ENCODE measurements around the gene URB1.

Gene URB1

GRCh38 chr21:32393677-32394001, 827 bp upstream of the URB1 start (continued):
- TF ChIP-seq ZNF473 (tag by site-specific recombination; IDR thresholded peaks at IDR 0.05) (no peak), ZNF423 (tag by site-specific recombination; IDR thresholded peaks at IDR 0.05) (no peak), ZNF707 (tag by site-specific recombination; IDR thresholded peaks at IDR 0.05) (no peak), ZNF175 (tag by site-specific recombination; IDR thresholded peaks at IDR 0.05) (no peak), SP2 (tag by site-specific recombination; IDR thresholded peaks at IDR 0.05) (peak; percentile 14), ZNF184 (tag by site-specific recombination; IDR thresholded peaks at IDR 0.05) (no peak), PRDM4 (tag by site-specific recombination; IDR thresholded peaks at IDR 0.05) (no peak), ZIC2 (tag by site-specific recombination; IDR thresholded peaks at IDR 0.05) (no peak)

DNA sequence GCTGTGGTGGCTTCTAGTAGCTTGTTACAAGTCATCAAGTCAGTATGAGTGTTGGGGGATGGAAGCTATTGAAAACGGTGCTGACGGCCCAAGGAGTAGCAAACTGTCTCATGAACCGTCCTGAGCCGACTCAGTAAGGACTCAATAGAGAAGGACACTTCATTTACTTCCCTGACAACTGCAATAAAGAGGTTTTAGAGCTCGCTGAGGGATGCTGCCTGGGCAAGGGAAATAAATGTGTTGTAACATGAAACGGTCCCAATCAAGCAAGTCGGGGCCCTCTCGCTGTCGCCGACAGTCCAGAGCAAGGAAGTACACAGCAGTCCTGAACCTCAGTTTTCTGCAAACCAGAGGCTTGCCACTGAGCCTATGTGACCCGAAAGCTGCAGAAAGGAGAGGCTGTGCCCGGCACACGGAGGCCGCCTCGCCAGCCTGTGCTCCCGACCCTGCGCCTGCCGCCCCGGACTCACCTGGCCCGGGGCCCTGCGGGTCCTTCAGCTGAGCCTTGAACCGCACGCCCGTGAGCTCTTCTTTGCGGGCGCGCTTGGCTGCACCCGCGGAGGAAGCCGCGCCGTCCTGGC, 423 bp downstream of the URB1 start:
- POLR2A ChIA-PET, result interaction anchor here (0.7 to 2.2 kb wide), 5 partner anchors 9 to 379 kb away, joined by 3 to 15 read pairs (median 4); partner anchors contain the start of genes CFAP298 and PAXBP1
- Histone ChIP-seq H3K27ac (ENCODE audit: extremely low read depth, low read depth, low read length) (peak overlapping the region; percentile 33; the same call in 1 of the 2 replicates), H3K4me3 (ENCODE audit: low read depth, low read length) (peak overlapping the region; percentile 95), H3K4me1 (ENCODE audit: control insufficient read depth, insufficient read depth, low read length) (peaks cover 8% of the 10 kb centered on the region), H3K36me3 (ENCODE audit: control insufficient read depth in 2 of 2, insufficient read depth in 1 of 2, low read length in 2 of 2) (peaks cover 0 to 27% of the 10 kb centered on the region in 2 experiments; a peak in 1 of 3 replicates), H3K9me3 (ENCODE audit: control insufficient read depth, insufficient read depth, low read depth, low read length) (no peaks in the 10 kb centered on the region)
- 0 out of 2 replicates have a peak, but pooled peaks have one; percentile 33 for TF ChIP-seq ZNF121 (tag by site-specific recombination; IDR thresholded peaks at IDR 0.05)
- TF ChIP-seq ZNF654 (tag by site-specific recombination; IDR thresholded peaks at IDR 0.05; ENCODE audit: low read depth), result no peak
- TF ChIP-seq GLI4 (tag by site-specific recombination; IDR thresholded peaks at IDR 0.05), result 0 out of 2 replicates have a peak, but pooled peaks have one; percentile 23
- TF ChIP-seq YY1 (tag by site-specific recombination; IDR thresholded peaks at IDR 0.05), result no peak
- TF ChIP-seq ZNF324 (tag by site-specific recombination; IDR thresholded peaks at IDR 0.05), result no peak
- TF ChIP-seq ZNF184 (tag by site-specific recombination; IDR thresholded peaks at IDR 0.05), result no peak
- TF ChIP-seq, protein P1, sequence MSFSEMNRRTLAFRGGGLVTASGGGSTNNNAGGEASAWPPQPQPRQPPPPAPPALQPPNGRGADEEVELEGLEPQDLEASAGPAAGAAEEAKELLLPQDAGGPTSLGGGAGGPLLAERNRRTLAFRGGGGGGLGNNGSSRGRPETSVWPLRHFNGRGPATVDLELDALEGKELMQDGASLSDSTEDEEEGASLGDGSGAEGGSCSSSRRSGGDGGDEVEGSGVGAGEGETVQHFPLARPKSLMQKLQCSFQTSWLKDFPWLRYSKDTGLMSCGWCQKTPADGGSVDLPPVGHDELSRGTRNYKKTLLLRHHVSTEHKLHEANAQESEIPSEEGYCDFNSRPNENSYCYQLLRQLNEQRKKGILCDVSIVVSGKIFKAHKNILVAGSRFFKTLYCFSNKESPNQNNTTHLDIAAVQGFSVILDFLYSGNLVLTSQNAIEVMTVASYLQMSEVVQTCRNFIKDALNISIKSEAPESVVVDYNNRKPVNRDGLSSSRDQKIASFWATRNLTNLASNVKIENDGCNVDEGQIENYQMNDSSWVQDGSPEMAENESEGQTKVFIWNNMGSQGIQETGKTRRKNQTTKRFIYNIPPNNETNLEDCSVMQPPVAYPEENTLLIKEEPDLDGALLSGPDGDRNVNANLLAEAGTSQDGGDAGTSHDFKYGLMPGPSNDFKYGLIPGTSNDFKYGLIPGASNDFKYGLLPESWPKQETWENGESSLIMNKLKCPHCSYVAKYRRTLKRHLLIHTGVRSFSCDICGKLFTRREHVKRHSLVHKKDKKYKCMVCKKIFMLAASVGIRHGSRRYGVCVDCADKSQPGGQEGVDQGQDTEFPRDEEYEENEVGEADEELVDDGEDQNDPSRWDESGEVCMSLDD (tag by site-specific recombination; IDR thresholded peaks at IDR 0.05), result no peak
- peak; percentile 82 for TF ChIP-seq ZNF600 (tag by site-specific recombination; IDR thresholded peaks at IDR 0.05)
- peak; percentile 32; the same call in 1 of the 2 replicates for TF ChIP-seq REST (tag by site-specific recombination; IDR thresholded peaks at IDR 0.05)
- TF ChIP-seq ZNF391 (tag by site-specific recombination; IDR thresholded peaks at IDR 0.05; ENCODE audit: borderline replicate concordance, low read depth), result peak; percentile 86; the same call in 1 of the 2 replicates
- peak; percentile 85; the same call in 1 of the 2 replicates for TF ChIP-seq ZFP37 (tag by site-specific recombination; IDR thresholded peaks at IDR 0.05)
- TF ChIP-seq, protein P2, sequence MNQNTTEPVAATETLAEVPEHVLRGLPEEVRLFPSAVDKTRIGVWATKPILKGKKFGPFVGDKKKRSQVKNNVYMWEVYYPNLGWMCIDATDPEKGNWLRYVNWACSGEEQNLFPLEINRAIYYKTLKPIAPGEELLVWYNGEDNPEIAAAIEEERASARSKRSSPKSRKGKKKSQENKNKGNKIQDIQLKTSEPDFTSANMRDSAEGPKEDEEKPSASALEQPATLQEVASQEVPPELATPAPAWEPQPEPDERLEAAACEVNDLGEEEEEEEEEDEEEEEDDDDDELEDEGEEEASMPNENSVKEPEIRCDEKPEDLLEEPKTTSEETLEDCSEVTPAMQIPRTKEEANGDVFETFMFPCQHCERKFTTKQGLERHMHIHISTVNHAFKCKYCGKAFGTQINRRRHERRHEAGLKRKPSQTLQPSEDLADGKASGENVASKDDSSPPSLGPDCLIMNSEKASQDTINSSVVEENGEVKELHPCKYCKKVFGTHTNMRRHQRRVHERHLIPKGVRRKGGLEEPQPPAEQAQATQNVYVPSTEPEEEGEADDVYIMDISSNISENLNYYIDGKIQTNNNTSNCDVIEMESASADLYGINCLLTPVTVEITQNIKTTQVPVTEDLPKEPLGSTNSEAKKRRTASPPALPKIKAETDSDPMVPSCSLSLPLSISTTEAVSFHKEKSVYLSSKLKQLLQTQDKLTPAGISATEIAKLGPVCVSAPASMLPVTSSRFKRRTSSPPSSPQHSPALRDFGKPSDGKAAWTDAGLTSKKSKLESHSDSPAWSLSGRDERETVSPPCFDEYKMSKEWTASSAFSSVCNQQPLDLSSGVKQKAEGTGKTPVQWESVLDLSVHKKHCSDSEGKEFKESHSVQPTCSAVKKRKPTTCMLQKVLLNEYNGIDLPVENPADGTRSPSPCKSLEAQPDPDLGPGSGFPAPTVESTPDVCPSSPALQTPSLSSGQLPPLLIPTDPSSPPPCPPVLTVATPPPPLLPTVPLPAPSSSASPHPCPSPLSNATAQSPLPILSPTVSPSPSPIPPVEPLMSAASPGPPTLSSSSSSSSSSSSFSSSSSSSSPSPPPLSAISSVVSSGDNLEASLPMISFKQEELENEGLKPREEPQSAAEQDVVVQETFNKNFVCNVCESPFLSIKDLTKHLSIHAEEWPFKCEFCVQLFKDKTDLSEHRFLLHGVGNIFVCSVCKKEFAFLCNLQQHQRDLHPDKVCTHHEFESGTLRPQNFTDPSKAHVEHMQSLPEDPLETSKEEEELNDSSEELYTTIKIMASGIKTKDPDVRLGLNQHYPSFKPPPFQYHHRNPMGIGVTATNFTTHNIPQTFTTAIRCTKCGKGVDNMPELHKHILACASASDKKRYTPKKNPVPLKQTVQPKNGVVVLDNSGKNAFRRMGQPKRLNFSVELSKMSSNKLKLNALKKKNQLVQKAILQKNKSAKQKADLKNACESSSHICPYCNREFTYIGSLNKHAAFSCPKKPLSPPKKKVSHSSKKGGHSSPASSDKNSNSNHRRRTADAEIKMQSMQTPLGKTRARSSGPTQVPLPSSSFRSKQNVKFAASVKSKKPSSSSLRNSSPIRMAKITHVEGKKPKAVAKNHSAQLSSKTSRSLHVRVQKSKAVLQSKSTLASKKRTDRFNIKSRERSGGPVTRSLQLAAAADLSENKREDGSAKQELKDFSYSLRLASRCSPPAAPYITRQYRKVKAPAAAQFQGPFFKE (tag by site-specific recombination; IDR thresholded peaks at IDR 0.05; ENCODE audit: borderline replicate concordance), result peak; percentile 91; the same call in 1 of the 2 replicates
- no peak for TF ChIP-seq SP7 (tag by site-specific recombination; IDR thresholded peaks at IDR 0.05)
- peak; percentile 96 for TF ChIP-seq ZBTB20 (tag by site-specific recombination; IDR thresholded peaks at IDR 0.05)
- CTCF ChIA-PET, result interaction anchor here (0.5 to 3.0 kb wide), 8 partner anchors 12 to 235 kb away, joined by 3 to 14 read pairs (median 4); no protein-coding TSS in a partner anchor

All from HEK293 (cell line).